ENCODE results near the gene MFSD11.

Gene MFSD11

DNA sequence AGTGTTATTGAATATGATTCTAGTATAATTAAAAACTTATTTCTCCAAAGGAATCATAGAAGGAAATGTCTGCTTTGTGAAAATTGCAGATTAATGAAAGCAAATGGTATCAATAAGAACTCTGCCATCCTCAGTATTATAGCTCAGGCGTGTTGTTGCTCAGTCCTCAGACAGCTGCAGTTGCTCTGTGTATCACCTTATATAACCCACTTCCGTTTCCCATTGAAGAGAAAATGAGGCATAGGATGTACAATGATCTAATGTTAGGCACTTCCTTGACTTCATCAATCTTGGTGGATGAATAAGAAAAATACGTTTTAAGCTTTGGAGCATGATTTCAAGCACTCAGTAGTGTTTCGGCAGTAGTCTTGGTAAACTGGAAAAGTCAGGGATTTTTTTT, 14.1 kb downstream of the MFSD11 start:
- Histone ChIP-seq H3K36me3 (replicated peaks) (peaks cover 3% of the 10 kb centered on the region), H3K27me3 (replicated peaks) (no peaks in the 10 kb centered on the region), H3K4me3 (ENCODE audit: low read depth, low read length) (no peak overlapping the region), H3K27ac (no peak overlapping the region)
- TF ChIP-seq, protein P1, sequence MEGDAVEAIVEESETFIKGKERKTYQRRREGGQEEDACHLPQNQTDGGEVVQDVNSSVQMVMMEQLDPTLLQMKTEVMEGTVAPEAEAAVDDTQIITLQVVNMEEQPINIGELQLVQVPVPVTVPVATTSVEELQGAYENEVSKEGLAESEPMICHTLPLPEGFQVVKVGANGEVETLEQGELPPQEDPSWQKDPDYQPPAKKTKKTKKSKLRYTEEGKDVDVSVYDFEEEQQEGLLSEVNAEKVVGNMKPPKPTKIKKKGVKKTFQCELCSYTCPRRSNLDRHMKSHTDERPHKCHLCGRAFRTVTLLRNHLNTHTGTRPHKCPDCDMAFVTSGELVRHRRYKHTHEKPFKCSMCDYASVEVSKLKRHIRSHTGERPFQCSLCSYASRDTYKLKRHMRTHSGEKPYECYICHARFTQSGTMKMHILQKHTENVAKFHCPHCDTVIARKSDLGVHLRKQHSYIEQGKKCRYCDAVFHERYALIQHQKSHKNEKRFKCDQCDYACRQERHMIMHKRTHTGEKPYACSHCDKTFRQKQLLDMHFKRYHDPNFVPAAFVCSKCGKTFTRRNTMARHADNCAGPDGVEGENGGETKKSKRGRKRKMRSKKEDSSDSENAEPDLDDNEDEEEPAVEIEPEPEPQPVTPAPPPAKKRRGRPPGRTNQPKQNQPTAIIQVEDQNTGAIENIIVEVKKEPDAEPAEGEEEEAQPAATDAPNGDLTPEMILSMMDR (IDR thresholded peaks at IDR 0.05; ENCODE audit: low read depth, low read length, missing control alignments) = no peak
- in situ Hi-C loops (cut with HindIII; ENCODE audit: low pct_ligation_motif_present, low sequenced_read_pairs) = no loop called here
- no peak for DNase-seq

DNA sequence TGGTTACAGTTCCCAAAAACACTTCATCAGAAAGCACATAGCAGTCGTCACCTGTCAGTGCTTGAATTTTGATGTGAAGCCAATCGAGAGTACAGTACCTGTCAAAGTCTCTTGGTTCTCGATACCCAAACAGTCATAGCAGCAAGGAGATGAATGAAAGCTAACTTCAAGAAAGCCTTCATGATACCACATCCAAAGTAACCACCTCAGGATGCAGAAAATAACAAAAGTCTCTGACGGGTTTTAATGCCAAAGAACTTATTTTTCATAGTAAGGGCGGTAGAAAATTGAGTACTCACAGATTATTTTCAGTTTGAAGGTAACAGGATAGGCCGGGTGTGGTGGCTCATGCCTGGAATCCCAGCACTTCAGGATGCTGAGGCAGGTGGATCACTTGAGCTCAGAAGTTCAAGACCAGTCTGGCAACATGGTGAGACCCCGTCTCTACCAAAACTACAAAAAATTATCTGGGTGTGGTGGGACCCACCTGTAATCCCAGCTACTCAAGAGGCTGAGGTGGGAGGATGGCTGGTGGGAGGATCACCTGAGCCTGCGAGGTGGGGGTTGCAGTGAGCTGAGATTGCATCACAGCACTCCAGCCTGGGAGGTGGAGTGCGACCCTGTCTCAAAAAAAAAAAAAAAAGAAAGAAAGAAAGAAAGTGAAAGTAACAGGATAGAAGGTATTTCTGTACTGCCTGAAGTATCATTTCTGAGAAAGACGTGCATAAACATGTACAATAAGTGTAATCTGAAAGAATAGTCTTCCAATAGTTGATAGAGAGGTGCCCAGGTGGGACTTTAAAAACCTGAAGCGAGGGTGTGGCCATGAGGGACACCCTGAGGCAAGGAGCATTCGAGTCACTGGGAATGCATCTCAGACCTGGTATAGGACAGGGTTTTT, 15.4 kb downstream of the MFSD11 start:
- Histone ChIP-seq H3K27me3 (replicated peaks) (no peaks in the 10 kb centered on the region), H3K27ac (no peak overlapping the region), H3K36me3 (replicated peaks) (peaks cover 3% of the 10 kb centered on the region), H3K4me3 (ENCODE audit: low read depth, low read length) (no peak overlapping the region)
- no peak for DNase-seq
- in situ Hi-C loops (cut with HindIII; ENCODE audit: low pct_ligation_motif_present, low sequenced_read_pairs) = no loop called here
- TF ChIP-seq, protein P1 (IDR thresholded peaks at IDR 0.05; ENCODE audit: low read depth, low read length, missing control alignments) = no peak

- DNase-seq = no peak
- no peak overlapping the region for H3K27ac ChIP-seq
- no peak overlapping the region for H3K4me3 ChIP-seq (ENCODE audit: low read depth, low read length)
- TF ChIP-seq, protein P1 (IDR thresholded peaks at IDR 0.05; ENCODE audit: low read depth, low read length, missing control alignments) = no peak
- H3K36me3 ChIP-seq (replicated peaks) = peaks cover 3% of the 10 kb centered on the region
- no peaks in the 10 kb centered on the region for H3K27me3 ChIP-seq (replicated peaks)
- in situ Hi-C loops (cut with HindIII; ENCODE audit: low pct_ligation_motif_present, low sequenced_read_pairs) = no loop called here
These were observed 17.4 kb downstream of the MFSD11 start for GRCh38 chr17:76755285-76755684.

- H3K36me3 ChIP-seq (replicated peaks) = peaks cover 3% of the 10 kb centered on the region
- in situ Hi-C loops (cut with HindIII; ENCODE audit: low pct_ligation_motif_present, low sequenced_read_pairs) = no loop called here
- no peak overlapping the region for H3K4me3 ChIP-seq (ENCODE audit: low read depth, low read length)
- H3K27ac ChIP-seq = no peak overlapping the region
- TF ChIP-seq, protein P1 (IDR thresholded peaks at IDR 0.05; ENCODE audit: low read depth, low read length, missing control alignments) = no peak
- DNase-seq = no peak
- no peaks in the 10 kb centered on the region for H3K27me3 ChIP-seq (replicated peaks)
These were observed 19.3 kb downstream of the MFSD11 start for GRCh38 chr17:76757256-76757655.

GRCh38 chr17:76758570-76758969, 20.7 kb downstream of the MFSD11 start:
- TF ChIP-seq, protein P1 (IDR thresholded peaks at IDR 0.05; ENCODE audit: low read depth, low read length, missing control alignments) = no peak
- Histone ChIP-seq H3K36me3 (replicated peaks) (peaks cover 3% of the 10 kb centered on the region), H3K4me3 (ENCODE audit: low read depth, low read length) (no peak overlapping the region), H3K27me3 (replicated peaks) (no peaks in the 10 kb centered on the region), H3K27ac (no peak overlapping the region)
- in situ Hi-C loops (cut with HindIII; ENCODE audit: low pct_ligation_motif_present, low sequenced_read_pairs) = no loop called here
- DNase-seq = no peak

All from brain microvascular endothelial cell (primary cell).